PC-9 (cell line): ENCODE data around the gene SMAD1. TPM values are rescaled to one million over a fixed set of nuclear protein-coding genes. Genes with fewer than 3 reads are reported as not detected.
"Not testable (repeated sequence)": the region's sequence is repeated elsewhere in the genome, so short reads cannot be mapped to it uniquely, and the experiment has no call there.

Experiments
- BruUV-seq: library from RNA; stranded (reverse); fragments of 400-500 nt; replicated peaks from 2 replicates; lab custom pipeline; 2021; lab: Mats Ljungman, UMichigan
- CTCF ChIA-PET: fragments of 300-600 bp; sonication (Branson Sonifier 250); formaldehyde crosslinking; loops from one replicate; lab custom pipeline; 2022; ENCODE audit warnings: antibody characterized with exemption; lab: Charles Lee
- POLR2A ChIA-PET: fragments of 300-600 bp; sonication (Branson Sonifier 250); formaldehyde crosslinking; loops from one replicate; lab custom pipeline; 2022; ENCODE audit warnings: antibody characterized with exemption; ENCODE audit not compliant: unreplicated experiment; lab: Charles Lee
- DNase-seq, 2 experiments: peaks; one replicate each; pipeline versions ENCODE4 v3.0.0 to v3.0.0-alpha.2; 2015 to 2022; ENCODE audit warnings: mixed read lengths in 1 of 2
- H2AFZ ChIP-seq: fragments of 200-600 bp; sonication (generic); 2 replicates; pipeline ENCODE4 v1.8.1; 2017; ENCODE audit warnings: antibody characterized with exemption
- H3F3A ChIP-seq: fragments of 200-600 bp; sonication (generic); 2 replicates; pipeline ENCODE4 v1.8.1; 2017; ENCODE audit warnings: antibody characterized with exemption, mild to moderate bottlenecking, low read depth; ENCODE audit not compliant: insufficient read depth
- H3K27ac ChIP-seq: fragments of 200-600 bp; sonication (generic); 2 replicates; pipeline ENCODE4 v1.6.1; 2016; ENCODE audit warnings: mixed run types
- H3K27me3 ChIP-seq: fragments of 200-600 bp; sonication (generic); 2 replicates; pipeline ENCODE4 v1.6.1; 2016; ENCODE audit warnings: low read depth, mixed run types; ENCODE audit not compliant: insufficient read depth
- H3K36me3 ChIP-seq: fragments of 200-600 bp; sonication (generic); 2 replicates; pipeline ENCODE4 v1.6.1; 2016; ENCODE audit warnings: low read depth, mixed run types
- H3K4me1 ChIP-seq: fragments of 200-600 bp; sonication (generic); replicated peaks from 2 replicates; pipeline ENCODE4 v1.6.1; 2016; ENCODE audit warnings: mixed run types; ENCODE audit not compliant: insufficient read depth
- H3K4me2 ChIP-seq: fragments of 200-600 bp; sonication (generic); 2 replicates; pipeline ENCODE4 v1.6.1; 2017; ENCODE audit warnings: mixed run types
- H3K4me3 ChIP-seq: fragments of 200-600 bp; sonication (generic); 2 replicates; pipeline ENCODE4 v1.6.1; 2016; ENCODE audit warnings: mixed run types
- H3K79me2 ChIP-seq: fragments of 200-600 bp; sonication (generic); 2 replicates; pipeline ENCODE4 v1.6.1; 2017; ENCODE audit warnings: low read depth, mixed run types
- H3K9me2 ChIP-seq: fragments of 200-600 bp; sonication (generic); 2 replicates; pipeline ENCODE4 v1.8.1; 2017; ENCODE audit warnings: mild to moderate bottlenecking; ENCODE audit not compliant: insufficient read depth
- H3K9me3 ChIP-seq: fragments of 200-600 bp; sonication (generic); 2 replicates; pipeline ENCODE4 v1.8.1; 2016; ENCODE audit warnings: low read depth; ENCODE audit not compliant: insufficient read depth
- H4K20me1 ChIP-seq: fragments of 200-600 bp; sonication (generic); 2 replicates; pipeline ENCODE4 v1.8.1; 2017; ENCODE audit not compliant: insufficient read depth
- CTCF ChIP-seq: fragments of 200-600 bp; sonication (generic); conservative IDR thresholded peaks from 2 replicates; pipeline ENCODE4 v1.6.1; 2017; ENCODE audit warnings: mixed run types, antibody characterized with exemption, mild to moderate bottlenecking, moderate library complexity
- EZH2 ChIP-seq: fragments of 200-600 bp; sonication (generic); IDR thresholded peaks from 2 replicates; pipeline ENCODE4 v1.8.0; 2017; ENCODE audit warnings: antibody characterized with exemption, low read depth
- intact Hi-C: fragments of 100-400 bp; cut with micrococcal nuclease; formaldehyde crosslinking; loops from one replicate; pipeline ENCODE4 v1.10.0; 2022; ENCODE audit not compliant: unreplicated experiment
- total RNA-seq: library from RNA; stranded (reverse); gene quantifications from 2 replicates; pipeline ENCODE4 v1.2.3, GENCODE V29; 2021

Gene SMAD1
- total RNA-seq, 1 experiment from 2014 or later, result 15.1 TPM

GRCh38 chr4:145533001-145533400, 51.3 kb downstream of the SMAD1 start:
- Histone ChIP-seq H3K9me2 (no peaks in the 10 kb centered on the region), H3K36me3 (no peaks in the 10 kb centered on the region), H3K9me3 (no peaks in the 10 kb centered on the region), H3K79me2 (no peaks in the 10 kb centered on the region), H3F3A (no peaks in the 10 kb centered on the region), H3K27me3 (no peaks in the 10 kb centered on the region), H3K4me1 (peaks cover 14% of the 10 kb centered on the region), H3K27ac (no peak overlapping the region), H3K4me3 (no peak overlapping the region), H3K4me2 (no peak overlapping the region), H4K20me1 (no peaks in the 10 kb centered on the region), H2AFZ (no peak overlapping the region)
- intact Hi-C loops, result no loop called here
- TF ChIP-seq EZH2, result no peak
- no peak for TF ChIP-seq CTCF
- ChIA-PET POLR2A (no interaction called here), CTCF (no interaction called here)
- no TSS peak for BruUV-seq
- no peak for DNase-seq

- H3F3A ChIP-seq, H3K27me3 ChIP-seq, H3K4me2 ChIP-seq, POLR2A ChIA-PET, H4K20me1 ChIP-seq, H2AFZ ChIP-seq, DNase-seq, H3K9me3 ChIP-seq, BruUV-seq, H3K36me3 ChIP-seq, H3K79me2 ChIP-seq, H3K27ac ChIP-seq, CTCF ChIA-PET, intact Hi-C loops, H3K9me2 ChIP-seq, H3K4me3 ChIP-seq: not testable (repeated sequence)
- peaks cover 14% of the 10 kb centered on the region for H3K4me1 ChIP-seq
Observed at GRCh38 chr4:145533415-145533814, 51.8 kb downstream of the SMAD1 start.

GRCh38 chr4:145533961-145534360, 52.3 kb downstream of the SMAD1 start:
- CTCF ChIA-PET, result no interaction called here

More at GRCh38 chr4:145533961-145534360, 52.3 kb downstream of the SMAD1 start:
- no peaks in the 10 kb centered on the region for H3K9me2 ChIP-seq
- no peak overlapping the region for H3K4me2 ChIP-seq
- H3K4me1 ChIP-seq, result peaks cover 14% of the 10 kb centered on the region
- H3F3A ChIP-seq, result no peaks in the 10 kb centered on the region
- no peak overlapping the region for H3K4me3 ChIP-seq
- no peak for DNase-seq
- H3K36me3 ChIP-seq, result no peaks in the 10 kb centered on the region
- H4K20me1 ChIP-seq, result no peaks in the 10 kb centered on the region
- intact Hi-C loops, result no loop called here
- POLR2A ChIA-PET, result no interaction called here
- no peaks in the 10 kb centered on the region for H3K27me3 ChIP-seq
- no peaks in the 10 kb centered on the region for H3K9me3 ChIP-seq
- no peak overlapping the region for H3K27ac ChIP-seq
- TF ChIP-seq EZH2 (no peak), CTCF (no peak)
- H3K79me2 ChIP-seq, result no peaks in the 10 kb centered on the region
- no peak overlapping the region for H2AFZ ChIP-seq
- BruUV-seq, result no TSS peak
